Stimulated activated CD8-positive, alpha-beta memory T cell treated with anti-CD3 and anti-CD28 coated beads, Interleukin-7, amount 100 ng/mL, for 1 hour (primary cell): ENCODE data around the gene LIAS.
"Not testable (repeated sequence)": the region's sequence is repeated elsewhere in the genome, so short reads cannot be mapped to it uniquely, and the experiment has no call there.

ENCODE experiments used
- DNase-seq, 2 donors: peaks; one replicate each; pipeline ENCODE4 v3.0.0-alpha.2; 2020; ENCODE audit warnings: low read depth in 2 of 2

The LIAS gene

DNA sequence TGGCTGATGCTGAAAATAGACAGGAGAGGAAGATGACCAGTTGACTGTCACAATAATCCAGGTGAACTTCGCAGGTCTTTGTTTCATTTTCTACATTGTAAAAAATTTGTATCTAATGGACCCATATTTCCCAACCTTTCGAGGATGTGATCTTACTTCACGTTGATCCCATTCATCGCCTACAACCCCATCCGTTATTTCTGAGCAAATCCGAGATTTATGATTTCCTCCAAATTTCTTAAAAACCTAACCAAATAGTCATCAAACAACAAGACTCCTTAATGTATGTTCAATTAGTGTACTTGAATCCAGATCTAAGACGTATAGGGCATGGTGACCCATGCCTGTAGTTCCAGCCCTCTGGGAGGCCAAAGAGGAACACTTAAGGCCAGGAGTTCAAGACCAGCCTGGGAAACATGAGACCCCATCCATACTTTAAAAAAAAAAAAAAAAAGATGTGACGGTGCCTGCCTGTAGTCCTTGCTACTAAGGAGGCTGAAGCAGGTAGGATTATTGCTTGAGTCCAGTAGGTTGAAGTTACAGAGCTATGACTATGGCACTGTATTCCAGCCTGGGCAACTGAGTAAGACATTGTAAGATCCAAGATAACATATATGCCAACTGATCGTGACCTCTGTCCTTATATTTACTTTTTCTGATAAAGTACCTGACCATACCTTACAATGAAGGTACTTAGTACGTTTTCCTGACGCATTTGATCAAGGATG lies 5.8 kb upstream of the LIAS start:
- no peak for DNase-seq

DNA sequence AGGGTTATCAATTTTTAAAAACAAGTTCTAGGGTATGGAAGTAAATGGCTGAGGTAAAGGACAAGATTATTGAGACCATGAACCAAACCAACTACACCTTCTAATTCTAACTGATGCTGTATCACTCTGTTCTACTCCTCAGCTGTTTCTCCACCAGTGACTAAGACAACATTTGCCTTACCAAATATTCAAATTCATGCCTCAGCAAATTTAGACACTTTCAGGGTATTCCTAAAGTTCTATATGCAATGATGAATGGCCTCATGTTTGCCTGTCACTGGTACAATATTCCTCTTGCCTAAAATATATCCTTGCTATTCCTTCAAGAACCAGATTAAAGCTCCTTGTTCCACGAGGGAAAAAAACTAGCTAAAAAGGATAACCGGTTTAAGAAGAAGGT lies 5.1 kb upstream of the LIAS start:
- no peak for DNase-seq

DNA sequence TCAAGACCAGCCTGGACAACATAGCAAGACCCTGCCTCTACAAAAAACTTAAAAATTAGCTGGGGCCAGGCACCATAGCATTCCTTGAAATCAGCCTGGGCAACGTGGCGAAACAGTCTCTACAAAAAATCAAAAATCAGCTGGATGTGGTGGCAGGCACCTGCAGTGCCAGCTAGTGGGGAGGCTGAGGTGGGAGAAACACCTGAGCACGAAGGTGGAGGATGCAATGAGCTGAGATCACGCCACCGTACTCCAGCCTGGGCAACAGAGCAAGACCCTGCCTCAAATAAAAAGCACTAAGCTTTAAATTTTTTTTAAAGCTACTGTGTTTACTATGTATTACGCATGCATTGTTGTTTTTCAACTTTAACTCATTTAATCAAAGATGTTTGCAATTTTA lies 3.4 kb upstream of the LIAS start:
- DNase-seq: no peak

DNA sequence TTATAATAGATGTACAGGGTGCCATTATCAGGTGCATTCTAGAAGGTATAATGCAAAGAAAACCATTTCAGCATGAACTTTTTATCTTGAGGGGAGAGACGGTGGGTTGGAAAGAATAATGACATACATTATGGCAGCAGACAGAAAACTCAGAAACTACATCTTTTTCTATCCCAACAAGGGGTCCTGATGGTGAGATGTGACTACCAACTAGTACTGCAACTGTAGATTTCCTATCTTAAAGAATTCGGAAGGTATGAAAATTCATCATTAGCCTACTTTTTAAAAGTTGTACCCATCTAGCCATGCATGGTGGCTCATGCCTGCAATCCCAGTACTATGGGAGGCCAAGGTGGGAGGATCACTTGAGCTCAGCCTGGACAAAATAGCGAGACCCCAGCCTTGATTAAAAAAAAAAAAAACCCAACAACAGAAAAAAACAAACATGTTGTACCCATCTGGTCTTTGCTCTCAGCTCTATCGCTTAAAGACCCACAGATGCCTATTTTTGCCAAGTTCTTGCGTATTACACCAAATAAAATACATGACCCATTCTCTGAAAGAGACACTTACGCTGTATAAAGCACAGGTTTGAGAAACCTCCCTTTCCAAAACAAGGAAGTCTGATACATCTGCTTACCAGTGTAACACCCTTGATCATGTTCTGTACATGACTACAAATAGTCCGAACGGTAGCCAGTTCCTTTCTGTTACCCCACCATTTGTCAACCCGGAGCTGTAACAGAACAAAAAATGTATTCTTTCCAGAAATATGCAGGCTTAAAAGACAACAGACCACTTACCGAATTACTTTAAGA lies 1.7 kb upstream of the LIAS start:
- DNase-seq: no peak

DNA sequence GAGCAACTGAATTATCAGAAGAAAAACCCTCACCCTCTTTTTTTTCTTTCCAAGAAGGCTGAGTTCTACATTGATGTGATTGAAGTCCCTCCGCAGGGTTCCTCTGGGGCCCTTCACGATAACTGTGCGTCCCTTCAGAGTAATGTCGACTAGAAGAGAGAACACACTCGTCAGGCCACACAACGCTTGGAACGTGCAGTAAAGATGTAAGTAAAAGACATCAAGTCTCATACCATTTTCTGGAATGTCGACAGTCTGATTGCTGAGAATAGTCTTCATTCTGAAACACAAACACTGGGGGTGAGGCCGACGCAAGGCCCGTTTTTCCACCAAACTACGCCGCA lies 723 bp upstream of the LIAS start:
- not testable (repeated sequence) for DNase-seq

DNA sequence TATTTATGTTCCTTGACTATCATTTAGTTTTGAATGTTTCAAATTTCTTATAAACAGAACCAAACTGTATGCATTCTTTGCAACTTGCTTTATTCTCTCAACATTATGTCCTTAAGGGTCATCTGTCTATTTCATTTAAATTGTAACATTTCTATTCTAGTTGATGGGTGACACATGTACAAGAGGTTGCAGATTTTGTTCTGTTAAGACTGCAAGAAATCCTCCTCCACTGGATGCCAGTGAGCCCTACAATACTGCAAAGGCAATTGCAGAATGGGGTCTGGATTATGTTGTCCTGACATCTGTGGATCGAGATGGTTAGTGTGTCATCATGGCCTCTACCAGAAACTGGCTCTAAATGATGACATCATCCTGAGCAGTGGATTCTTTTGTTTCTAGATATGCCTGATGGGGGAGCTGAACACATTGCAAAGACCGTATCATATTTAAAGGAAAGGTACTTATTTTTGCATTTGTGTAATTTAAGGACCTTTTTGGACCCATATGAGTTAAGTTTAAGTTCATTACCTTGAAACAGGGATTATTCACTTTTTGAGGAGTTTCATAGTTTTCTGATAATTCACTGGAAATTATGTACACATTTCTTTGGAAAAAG lies 6.1 kb downstream of the LIAS start:
- DNase-seq: no peak

DNA sequence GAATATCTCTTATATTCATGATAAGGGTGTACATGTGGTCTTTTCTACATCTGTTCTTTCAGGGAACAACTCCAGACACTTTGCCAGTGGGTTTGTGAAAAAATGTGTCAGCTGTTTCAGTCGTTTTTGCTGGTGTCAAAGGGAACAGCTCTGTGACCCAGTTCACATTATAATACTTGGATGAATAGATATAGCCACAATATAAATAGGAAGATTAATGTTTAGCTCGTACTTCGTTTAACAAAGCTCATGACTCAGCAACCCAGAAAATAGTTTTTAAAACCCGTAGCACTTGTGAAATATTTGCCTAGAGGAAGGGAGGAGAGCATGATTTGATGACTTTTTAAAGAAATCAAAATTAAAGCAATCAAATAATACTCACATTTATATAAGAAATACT lies 7.9 kb downstream of the LIAS start:
- DNase-seq: no peak

DNA sequence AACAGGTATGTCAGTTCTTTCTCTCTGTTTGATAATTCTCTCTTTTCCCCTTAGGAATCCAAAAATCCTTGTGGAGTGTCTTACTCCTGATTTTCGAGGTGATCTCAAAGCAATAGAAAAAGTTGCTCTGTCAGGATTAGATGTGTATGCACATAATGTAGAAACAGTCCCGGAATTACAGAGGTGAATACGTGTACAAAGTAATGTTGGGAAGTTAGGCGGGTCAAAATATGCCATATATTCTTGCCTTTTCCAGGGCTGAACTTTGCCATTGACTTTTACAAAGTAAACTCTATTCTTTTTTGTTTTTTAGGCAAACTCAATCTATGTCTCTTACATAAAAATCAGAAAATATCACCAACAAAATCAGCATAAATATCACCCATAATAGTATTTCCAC lies 8.6 kb downstream of the LIAS start:
- no peak for DNase-seq

DNA sequence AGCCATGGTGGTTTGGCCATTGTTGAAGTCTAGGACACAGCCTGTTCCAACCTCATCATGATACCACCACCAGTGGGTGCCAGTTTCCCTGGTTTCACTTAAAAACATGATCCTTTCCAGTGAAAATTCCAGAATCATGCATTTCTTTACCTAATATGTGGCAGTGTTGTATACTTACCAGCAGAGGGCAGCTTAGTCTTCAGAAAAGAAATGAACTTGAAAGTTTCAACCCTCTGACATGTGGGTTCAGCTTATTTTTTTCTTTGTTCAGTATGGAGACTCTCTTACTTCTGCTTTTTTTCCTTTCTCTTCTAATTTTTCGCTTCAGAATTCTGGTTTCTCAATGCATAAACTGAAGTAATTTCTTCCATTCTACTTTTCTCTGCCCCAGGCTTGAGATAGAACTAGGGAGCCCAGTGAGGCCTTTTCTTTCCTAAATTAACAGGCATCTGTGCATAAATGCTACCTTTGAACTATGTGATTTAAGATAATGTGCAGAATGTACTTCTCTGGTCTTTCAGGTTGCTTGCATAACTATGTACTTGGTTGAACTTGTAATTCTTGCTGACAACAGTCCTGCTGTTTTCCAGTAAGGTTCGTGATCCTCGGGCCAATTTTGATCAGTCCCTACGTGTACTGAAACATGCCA lies 10.7 kb downstream of the LIAS start:
- no peak for DNase-seq

DNA sequence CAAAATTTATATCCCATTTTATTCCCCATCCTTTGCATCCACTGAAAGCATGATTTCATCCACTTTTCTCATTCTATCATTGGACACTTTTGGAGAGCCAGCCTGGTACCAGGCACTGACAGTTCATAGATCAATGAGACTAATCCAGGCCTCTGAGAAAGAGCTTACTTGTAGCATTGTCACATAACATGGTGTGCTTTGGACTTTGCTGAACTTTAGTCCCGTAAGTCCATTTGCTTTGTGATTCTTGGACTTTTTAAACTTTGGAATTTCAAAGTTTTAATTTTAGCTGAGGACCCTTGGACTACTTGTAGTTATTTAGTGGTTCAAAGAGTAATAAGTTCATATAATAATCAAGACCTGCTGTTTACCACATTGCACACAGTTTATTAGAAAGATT lies 11.5 kb downstream of the LIAS start:
- DNase-seq: no peak

DNA sequence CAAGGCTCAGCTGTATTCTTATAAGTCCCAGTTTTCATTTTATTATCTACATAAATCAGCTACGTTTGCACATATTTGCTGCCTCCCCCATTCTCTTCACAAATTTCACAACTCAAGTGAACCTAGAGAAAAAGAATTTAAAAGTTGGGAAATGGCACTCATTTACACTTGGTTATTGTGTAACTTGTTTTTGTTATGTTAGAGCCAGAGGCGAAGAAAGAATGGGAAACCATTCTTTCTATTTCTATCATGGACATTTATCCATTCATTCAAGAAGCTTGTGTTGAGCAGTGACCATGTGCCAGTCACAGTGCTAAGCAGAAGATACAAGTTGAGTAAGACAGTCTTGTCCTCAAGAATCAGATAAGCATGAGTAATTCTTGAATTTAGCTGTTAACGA lies 13.5 kb downstream of the LIAS start:
- DNase-seq: no peak

DNA sequence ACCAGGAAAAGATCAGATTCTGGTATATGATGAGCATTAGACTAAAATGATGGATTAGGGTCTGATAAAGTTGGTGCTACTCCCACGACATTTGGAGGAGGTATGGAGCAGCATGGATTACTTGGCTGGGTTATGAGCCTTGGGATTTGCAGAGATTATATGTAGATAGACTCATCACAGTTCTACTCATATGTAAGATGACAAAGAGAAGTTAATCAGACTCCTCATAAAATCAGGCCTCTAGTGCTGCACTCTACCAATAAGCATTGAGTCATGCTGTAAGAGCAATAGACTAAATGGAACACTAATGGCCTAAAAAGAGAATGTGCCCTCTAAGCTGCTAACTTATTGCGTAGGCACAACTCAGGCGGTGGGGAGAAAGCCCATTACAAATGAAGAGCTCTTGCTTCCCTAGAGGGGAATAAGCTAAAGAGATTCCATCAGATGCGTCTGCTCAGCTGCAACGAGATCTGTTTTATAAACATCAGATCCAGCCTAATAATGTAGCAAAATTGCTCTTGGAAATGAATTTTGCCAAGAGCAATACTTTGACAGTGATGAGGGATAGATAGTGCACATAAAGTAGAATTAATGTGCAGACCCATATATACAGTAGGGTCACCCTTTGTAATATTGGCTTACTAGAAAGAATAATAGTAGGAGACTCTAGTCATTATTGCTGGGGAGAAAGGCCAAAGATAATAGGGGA lies 17.5 kb downstream of the LIAS start:
- no peak for DNase-seq

DNA sequence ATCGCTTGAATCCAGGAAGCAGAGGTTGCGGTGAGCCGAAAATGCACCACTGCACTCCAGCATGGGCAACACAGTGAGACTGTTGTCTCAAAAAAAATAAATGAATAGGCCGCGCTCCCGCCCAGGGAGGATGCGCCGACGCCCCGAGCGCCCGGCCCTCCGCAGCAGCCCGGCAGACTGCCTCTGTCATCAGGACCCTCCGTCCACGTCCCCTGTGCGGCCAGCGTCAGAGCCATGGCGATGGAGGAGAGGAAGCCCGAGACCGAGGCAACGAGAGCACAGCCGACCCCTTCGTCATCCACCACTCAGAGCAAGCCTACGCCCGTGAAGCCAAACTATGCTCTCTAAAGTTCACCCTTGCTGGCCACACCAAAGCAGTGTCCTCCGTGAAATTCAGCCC lies 21.4 kb downstream of the LIAS start:
- DNase-seq: no peak

DNA sequence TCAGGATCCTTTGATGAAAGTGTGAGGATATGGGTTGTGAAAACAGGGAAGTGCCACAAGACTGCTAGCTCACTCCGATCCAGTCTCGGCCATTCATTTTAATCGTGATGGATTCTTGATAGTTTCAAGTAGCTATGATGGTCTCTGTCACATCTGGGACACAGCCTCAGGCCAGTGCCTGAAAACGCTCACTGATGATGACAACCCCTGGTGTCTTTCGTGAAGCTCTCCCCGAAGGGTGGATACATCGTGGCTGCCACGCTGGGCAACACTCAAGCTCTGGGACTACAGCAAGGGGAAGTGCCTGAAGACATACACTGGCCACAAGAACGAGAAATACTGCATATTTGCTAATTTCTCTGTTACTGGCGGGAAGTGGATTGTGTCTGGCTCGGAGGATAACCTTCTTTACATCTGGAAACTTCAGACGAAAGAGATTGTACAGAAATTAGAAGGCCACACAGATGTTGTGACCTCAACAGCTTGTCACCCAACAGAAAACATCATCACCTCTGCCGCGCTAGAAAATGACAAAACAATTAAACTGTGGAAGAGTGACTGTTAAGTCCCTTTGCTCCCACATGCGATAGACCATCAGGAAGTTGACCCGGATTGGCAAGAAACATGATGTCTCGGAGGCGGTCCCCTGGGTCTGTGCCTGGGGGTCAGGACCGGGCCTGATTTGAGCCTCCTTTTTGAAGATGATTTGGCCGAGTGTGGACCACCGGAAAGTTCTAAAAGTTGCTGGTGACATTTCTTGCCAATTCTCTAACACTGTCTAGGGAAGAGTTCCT lies 22.2 kb downstream of the LIAS start:
- no peak for DNase-seq

DNA sequence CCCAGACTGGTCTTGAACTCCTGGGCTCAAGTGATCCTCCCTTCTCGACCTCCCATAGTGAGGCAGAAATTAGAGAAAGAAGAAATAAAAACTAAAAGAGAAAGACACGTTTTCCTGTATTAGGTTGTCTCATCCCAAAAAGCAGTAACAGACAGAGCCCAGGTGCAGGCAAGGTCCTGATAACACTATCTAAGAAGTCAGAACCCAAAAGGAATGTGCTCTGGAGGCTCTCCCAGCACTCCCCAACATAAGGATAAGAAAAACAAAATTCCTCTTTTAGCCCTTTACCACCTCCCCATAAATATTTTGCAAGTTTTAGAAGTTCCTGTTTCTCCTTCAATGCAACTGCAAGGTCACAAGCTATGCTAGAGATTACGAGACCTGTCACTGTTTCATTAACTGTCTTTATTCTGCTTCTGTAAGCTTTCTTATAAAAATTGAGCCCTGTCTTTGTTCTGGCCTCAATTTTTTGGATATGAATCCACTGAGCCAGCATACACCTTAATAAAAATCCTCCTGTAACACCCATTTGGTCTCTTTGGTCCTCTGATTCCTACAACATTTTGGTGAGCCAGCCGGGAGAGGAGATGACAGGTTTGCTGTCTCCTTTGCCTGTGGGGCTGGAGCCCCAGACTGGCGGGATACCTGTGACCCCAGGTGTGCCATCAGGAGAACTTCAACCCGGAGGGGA lies 25.9 kb downstream of the LIAS start:
- no peak for DNase-seq

DNA sequence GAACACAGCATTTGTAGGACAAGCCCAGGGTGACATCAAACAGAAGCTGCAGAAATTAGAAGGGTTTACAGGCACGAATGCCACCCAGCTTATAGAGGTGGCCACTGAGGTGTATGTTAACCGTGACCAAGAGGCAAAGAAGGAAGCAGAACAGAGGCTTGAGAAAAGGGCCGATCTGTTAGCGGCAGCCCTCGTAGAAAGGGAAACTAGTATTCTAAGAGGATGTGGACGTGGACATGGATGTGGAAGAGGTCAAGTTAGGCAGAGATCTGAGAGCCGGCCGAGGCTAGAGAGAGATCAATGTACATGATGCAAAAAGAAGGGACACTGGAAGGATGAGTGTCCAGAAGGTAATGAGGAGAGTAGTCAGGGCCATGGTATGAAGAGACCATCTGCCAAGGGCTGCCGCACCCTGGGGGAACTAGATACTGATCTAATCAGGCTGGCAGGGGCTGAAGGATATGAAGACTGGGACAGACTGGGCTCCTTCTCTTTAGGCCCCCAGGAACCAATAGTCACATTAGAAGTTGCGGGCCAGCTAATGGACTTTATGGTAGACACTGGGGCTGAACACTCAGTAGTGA lies 27.5 kb downstream of the LIAS start:
- no peak for DNase-seq

DNA sequence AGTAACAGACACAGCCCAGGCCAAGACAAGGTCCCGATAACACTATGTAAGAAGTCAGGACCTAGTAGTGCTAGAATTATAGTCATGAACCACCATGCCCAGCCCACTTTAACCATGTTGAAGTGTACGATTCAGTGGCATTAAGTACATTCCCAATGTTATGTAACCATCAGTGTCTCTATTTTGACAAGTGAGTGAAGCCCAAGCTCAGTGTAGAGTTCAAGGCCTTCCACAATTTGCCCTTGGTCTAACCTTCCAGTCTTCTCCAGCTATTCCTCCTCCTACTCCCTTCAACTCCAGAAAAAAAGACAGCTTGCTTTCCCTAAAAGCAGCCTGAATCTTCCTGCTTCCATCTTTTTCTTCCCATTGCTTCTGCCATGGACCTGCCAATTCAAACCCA lies 31.5 kb downstream of the LIAS start:
- DNase-seq: no peak

DNA sequence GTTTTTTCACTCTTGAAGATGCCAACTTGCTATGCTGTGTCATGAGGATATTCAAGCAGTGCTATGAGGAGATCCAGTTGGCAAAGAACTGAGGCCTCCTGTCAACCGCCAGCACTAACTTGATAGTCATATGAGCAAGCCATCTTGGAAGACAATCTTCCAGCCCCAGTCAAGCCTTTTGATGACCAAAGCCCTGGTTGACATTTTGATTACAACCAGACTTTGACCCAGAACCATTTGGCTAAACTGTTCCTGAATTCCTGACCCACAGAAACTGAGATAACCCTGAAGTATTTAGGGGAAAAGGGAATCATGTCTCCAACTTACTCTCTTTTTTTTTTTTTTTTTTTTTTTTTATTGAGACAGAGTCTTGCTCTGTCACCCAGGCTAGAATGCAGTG lies 35.5 kb downstream of the LIAS start:
- DNase-seq: no peak

DNA sequence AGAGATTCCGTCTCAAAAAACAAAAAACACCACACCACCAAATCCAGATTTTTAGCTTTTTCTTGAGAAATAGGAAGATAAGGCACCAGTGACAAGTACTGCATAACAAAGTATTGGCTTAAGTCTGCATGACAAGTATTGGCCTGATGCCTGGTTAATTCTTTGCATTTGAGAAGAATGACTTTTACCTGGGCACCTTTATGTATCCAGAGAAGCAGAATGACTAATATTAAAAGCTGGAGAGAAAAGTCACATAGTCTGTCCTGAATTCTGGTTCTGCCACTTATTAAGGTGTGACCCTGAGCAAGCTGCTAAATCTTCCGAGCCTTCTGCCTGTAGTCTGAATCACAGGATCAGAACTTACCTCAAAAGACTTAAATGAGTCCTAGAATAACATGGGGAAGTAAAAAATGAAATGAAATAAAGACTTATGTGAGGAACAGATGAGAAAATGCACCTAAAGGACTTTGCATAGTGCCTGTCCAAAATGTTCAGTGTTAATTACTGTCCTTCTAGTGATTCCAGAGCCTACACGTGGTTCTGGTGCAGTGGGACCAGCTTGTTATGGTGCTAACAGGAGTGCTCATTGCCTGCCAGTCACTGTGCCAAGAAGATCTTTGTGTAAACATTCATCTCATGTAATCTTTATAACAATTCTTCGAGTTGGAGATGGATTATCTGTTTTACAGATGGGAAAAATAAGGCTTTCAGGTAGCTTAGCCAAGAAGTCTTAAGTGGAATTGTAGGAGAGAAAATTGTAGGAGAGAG lies 36.8 kb downstream of the LIAS start:
- no peak for DNase-seq
